D721Med (cell line): ENCODE data around the gene GNG7.

ENCODE experiments used
- DNase-seq: peaks from one replicate; pipeline ENCODE4 v3.0.0; 2011; ENCODE audit warnings: low spot score; ENCODE audit not compliant: insufficient read length
- FAIRE-seq: peaks from 2 replicates; lab custom pipeline; 2011; peaks lifted over from hg19 to GRCh38; lab: Jason Lieb, UNC
- TF ChIP-seq, protein P1 (sequence below): IDR thresholded peaks from 2 replicates; pipeline ENCODE4 v1.5.1; 2012; ENCODE audit warnings: mild to moderate bottlenecking, control low read depth; ENCODE audit not compliant: insufficient read depth; ENCODE audit errors: missing control alignments

GNG7 gene

GRCh38 chr19:2602391-2603181 is 99.9 kb downstream of the GNG7 start:
- FAIRE-seq, result no peak
- TF ChIP-seq, protein P1, sequence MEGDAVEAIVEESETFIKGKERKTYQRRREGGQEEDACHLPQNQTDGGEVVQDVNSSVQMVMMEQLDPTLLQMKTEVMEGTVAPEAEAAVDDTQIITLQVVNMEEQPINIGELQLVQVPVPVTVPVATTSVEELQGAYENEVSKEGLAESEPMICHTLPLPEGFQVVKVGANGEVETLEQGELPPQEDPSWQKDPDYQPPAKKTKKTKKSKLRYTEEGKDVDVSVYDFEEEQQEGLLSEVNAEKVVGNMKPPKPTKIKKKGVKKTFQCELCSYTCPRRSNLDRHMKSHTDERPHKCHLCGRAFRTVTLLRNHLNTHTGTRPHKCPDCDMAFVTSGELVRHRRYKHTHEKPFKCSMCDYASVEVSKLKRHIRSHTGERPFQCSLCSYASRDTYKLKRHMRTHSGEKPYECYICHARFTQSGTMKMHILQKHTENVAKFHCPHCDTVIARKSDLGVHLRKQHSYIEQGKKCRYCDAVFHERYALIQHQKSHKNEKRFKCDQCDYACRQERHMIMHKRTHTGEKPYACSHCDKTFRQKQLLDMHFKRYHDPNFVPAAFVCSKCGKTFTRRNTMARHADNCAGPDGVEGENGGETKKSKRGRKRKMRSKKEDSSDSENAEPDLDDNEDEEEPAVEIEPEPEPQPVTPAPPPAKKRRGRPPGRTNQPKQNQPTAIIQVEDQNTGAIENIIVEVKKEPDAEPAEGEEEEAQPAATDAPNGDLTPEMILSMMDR, result no peak
- no peak for DNase-seq

- DNase-seq (no peak), FAIRE-seq (no peak)
- TF ChIP-seq, protein P1, result no peak
Measured at GRCh38 chr19:2600914-2601870, 101.3 kb downstream of the GNG7 start.

DNA sequence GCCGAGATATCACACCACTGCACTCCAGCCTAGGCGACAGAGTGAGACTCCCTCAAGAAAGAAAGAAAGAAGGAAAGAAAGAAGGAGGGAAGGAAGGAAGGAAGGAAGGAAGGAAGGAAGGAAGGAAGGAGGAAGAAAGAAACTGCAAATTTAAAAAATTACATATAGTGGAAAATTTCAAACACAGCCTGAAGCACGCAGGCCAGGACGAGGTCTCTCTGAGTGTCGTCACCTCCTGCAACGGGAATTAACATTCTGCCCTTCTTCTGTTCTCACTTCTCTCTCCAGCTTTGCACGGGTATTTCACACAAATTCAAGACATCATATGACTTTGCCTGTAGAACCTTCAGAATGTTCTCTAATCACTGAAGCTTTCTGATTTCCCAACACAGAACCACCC is 108.2 kb downstream of the GNG7 start:
- TF ChIP-seq, protein P1, result no peak
- no peak for DNase-seq
- no peak for FAIRE-seq

- FAIRE-seq (no peak), DNase-seq (no peak)
Measured at GRCh38 chr19:2592824-2593223, 109.7 kb downstream of the GNG7 start.

GRCh38 chr19:2591537-2592291 is 110.8 kb downstream of the GNG7 start:
- no peak for DNase-seq
- no peak for FAIRE-seq
- TF ChIP-seq, protein P1, result no peak

More at GRCh38 chr19:2592824-2593223, 109.7 kb downstream of the GNG7 start:
- TF ChIP-seq, protein P1, result no peak

DNA sequence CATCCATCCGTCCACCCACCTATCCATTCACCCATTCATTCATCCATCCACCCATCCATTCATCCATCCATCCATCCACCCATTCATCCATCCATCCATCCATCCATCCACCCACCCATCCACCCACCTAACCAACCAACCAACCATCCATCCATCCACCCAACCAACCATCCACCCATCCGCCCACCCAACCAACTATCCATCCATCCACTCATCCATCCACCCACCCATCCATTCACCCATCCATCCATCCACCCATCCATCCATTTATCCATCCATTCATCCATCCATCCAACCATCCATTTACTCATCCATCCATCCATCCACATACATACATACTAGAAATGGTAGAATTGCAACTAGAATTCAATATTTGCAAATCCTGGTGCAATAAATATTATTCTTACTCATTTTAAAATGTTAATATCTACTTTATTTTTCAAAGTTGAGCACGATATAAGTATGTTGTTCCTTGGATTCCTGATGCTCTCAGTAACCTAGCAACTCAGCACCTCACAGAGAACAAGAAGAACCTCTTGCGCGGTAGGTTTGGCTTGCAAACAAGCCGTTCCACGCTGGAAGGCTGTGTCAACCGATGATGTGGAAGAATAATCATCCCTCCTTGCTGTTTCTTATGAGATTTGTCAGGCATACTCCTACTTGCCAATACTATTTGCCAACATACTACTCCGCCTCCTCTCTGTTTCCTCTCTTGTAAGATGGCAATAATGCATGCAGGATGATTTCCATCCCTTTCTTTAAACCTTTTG is 111.7 kb downstream of the GNG7 start:
- TF ChIP-seq, protein P1, result no peak
- DNase-seq (no peak), FAIRE-seq (no peak)
